Esophagus muscularis mucosa (tissue), 3 donors: ENCODE measurements around the gene ZNF428.

Experiments used
- CTCF ChIP-seq, 3 experiments: fragments of 200-600 bp in 2 of 3; fragments of 450-650 bp in 1 of 3; sonication (generic) in 2 of 3; IDR thresholded peaks; one replicate each; pipeline ENCODE4 v1.5.1; 2017 to 2019; ENCODE audit warnings: antibody characterized with exemption in 3 of 3, mild to moderate bottlenecking in 2 of 3, moderate library complexity in 1 of 3
- EP300 ChIP-seq: sonication (generic); formaldehyde crosslinking; IDR thresholded peaks from one replicate; pipeline ENCODE4 v1.6.1; 2017; ENCODE audit warnings: antibody characterized with exemption

GRCh38 chr19:43631491-43631890, 12.1 kb upstream of the ZNF428 start:
- no peak for TF ChIP-seq CTCF (IDR thresholded peaks at IDR 0.05)
- no peak for TF ChIP-seq EP300
